Right lobe of liver (tissue), 6 donors: ENCODE measurements around the gene NSRP1. TPM values are rescaled to one million over a fixed set of nuclear protein-coding genes. Genes with fewer than 3 reads are reported as not detected.

Experiments
- ATAC-seq, 4 donors: fragments of 200-7000 bp; cut with Tn5 transposase; one replicate each; pipeline ENCODE4 v1.9.1; 2020; ENCODE audit warnings: mild to moderate bottlenecking in 4 of 4, moderate library complexity in 4 of 4
- DNase-seq, 3 donors: peaks; one replicate each; pipeline ENCODE4 v3.0.0-alpha.2; 2020
- H3K27ac ChIP-seq, 3 donors: fragments of 200-600 bp; one replicate each; pipeline ENCODE4 v1.8.0; 2022
- H3K27me3 ChIP-seq, 2 donors: fragments of 200-600 bp; one replicate each; pipeline ENCODE4 v1.8.0; 2022
- H3K36me3 ChIP-seq, 4 donors: fragments of 200-600 bp; sonication (generic) in 1 of 4; one replicate each; pipeline versions ENCODE4 v1.5.1 to v1.8.0; 2017 to 2022; ENCODE audit warnings: control low read depth in 1 of 4
- H3K4me1 ChIP-seq, 4 donors: fragments of 200-600 bp; sonication (generic) in 1 of 4; one replicate each; pipeline versions ENCODE4 v1.5.1 to v1.8.0; 2017 to 2022; ENCODE audit warnings: control low read depth in 1 of 4
- H3K4me3 ChIP-seq, 3 donors: fragments of 200-600 bp; one replicate each; pipeline ENCODE4 v1.8.0; 2022
- H3K9me3 ChIP-seq, 4 donors: fragments of 200-600 bp; sonication (generic) in 1 of 4; one replicate each; pipeline versions ENCODE4 v1.5.1 to v1.8.0; 2017 to 2022; ENCODE audit warnings: control low read depth in 1 of 4
- POLR2A ChIP-seq: fragments of 450-650 bp; IDR thresholded peaks from one replicate; pipeline ENCODE4 v1.6.1; 2017; ENCODE audit warnings: antibody characterized with exemption, mild to moderate bottlenecking
- WGBS: methylation state at CpG from one replicate; pipeline ENCODE4 v1.1.6; 2018; ENCODE audit warnings: low coverage, low lambda C conversion rate; ENCODE audit not compliant: insufficient coverage; ENCODE audit errors: missing lambda C conversion rate; 5-methylcytosine and 5-hydroxymethylcytosine counted together
- intact Hi-C, 2 donors: fragments of 100-400 bp; cut with DNase I; formaldehyde crosslinking; loops; one replicate each; pipeline versions ENCODE4 v1.11.2 to v1.14.1; 2022
- total RNA-seq, 6 experiments: library from RNA; depleted of rRNA in 2 of 6; stranded (reverse); fragments of >200 nt in 2 of 6; fragmentation: NEBNext Ultra II Directional in 3 of 6; extraction: Animal tissue kit (Norgen Biotek cat#: 25700) in 3 of 6; gene quantifications; one replicate each; pipeline versions ENCODE4 v1.1.0 to v1.2.4, GENCODE V29; 2016 to 2023
- TF ChIP-seq, protein P1 (sequence below), 4 donors: fragments of 200-600 bp in 3 of 4; fragments of 450-650 bp in 1 of 4; IDR thresholded peaks; one replicate each; pipeline versions ENCODE4 v1.5.1 to v1.8.0; 2016 to 2022; ENCODE audit warnings: antibody characterized with exemption in 4 of 4, mild to moderate bottlenecking in 2 of 4
- donor health status: DM: no; HTN: yes; CAD: no.
- donor health status: DM: no; HTN: no; CAD: no.
- donor health status: DM: no; HTN: no; CAD: no.
- donor health status: DM: no; HTN: yes; CAD: no.
- donor health status: DM: no; HTN: yes; CAD: no.

NSRP1 gene
- total RNA-seq, 6 experiments from 2014 or later: 5.8 to 11.7 (median 8.1) TPM

DNA sequence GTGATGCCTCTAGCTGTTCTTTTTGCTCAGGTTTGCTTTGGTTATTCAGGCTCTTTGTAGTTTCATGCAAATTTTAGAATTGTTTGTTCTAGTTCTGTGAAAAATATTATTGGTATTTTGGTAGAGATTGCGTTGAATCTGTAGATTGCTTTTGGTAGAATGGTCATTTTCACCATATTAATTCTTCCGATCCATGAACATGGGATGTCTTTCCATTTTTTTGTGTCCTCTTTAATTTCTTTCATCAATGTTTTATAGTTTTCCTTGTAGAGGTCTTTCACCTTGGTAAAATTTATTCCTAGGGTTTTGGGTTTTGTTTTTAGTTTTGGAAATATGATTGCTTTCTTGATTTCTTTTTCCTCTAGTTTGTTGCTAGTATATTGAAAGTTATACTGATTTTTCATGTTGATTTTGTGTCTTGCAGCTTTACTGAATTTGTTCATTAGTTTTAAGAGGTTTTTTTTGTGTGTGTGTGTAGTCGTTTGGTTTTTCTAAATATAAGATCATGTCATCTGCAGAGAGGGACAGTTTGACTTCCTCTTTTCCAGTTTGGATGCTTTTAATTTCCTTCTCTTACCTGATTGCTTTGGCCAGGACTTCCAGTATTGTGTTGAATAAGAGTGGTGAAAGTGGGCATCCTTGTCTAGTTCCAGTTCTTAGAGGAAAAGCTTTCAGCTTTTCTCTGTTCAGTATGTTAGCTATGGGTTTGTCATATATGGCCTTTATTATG is 42.4 kb downstream of the NSRP1 start:
- no peak for TF ChIP-seq POLR2A
- TF ChIP-seq, protein P1, sequence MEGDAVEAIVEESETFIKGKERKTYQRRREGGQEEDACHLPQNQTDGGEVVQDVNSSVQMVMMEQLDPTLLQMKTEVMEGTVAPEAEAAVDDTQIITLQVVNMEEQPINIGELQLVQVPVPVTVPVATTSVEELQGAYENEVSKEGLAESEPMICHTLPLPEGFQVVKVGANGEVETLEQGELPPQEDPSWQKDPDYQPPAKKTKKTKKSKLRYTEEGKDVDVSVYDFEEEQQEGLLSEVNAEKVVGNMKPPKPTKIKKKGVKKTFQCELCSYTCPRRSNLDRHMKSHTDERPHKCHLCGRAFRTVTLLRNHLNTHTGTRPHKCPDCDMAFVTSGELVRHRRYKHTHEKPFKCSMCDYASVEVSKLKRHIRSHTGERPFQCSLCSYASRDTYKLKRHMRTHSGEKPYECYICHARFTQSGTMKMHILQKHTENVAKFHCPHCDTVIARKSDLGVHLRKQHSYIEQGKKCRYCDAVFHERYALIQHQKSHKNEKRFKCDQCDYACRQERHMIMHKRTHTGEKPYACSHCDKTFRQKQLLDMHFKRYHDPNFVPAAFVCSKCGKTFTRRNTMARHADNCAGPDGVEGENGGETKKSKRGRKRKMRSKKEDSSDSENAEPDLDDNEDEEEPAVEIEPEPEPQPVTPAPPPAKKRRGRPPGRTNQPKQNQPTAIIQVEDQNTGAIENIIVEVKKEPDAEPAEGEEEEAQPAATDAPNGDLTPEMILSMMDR (IDR thresholded peaks at IDR 0.05): no peak
- WGBS: 90% methylated on average over 3 of the region's 3 CpGs
- Histone ChIP-seq H3K36me3 (no peaks in the 10 kb centered on the region), H3K4me1 (peaks cover 0 to 18% (median 5%) of the 10 kb centered on the region in 4 donors), H3K4me3 (no peak overlapping the region), H3K27ac (no peak overlapping the region), H3K27me3 (no peaks in the 10 kb centered on the region), H3K9me3 (no peaks in the 10 kb centered on the region)
- ATAC-seq: no peak
- intact Hi-C loops: no loop called here
- no peak for DNase-seq

DNA sequence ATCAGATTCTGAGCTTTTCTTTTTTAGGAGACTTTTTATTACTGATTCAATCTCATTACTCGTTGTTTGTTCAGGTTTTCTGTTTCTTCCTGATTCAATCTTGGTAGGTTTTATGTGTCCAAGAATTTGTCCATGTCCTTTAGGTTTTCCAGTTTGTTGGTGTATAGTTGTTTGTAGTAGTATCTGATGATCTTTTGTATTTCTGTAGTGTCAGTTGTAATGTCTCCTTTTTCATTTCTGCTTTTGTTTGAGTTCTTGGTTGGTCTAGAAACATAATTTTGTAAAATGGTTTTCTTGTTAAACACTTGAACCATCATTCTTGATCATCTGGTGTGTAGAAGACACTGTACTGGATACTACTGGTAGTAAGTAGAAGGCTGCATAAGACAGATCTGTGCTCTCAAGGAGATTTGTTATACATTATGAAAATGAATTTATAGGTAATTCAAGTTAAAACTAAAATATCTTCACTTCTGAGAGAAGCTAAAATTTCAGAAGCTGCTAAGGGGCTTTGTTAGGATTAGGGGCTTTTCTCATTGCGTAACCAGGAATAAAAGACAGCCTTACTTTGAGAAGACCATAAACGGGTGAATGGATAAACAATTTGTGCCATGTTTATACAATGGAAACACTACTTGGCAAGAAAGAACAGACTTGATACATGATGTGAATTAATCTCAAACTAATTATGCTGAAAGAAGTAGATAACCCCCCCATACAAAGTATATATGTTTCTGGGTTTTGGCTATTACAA is 44.0 kb downstream of the NSRP1 start:
- no peak for DNase-seq
- no peak overlapping the region for H3K4me3 ChIP-seq
- H3K27ac ChIP-seq: no peak overlapping the region
- intact Hi-C loops: no loop called here
- no peak for TF ChIP-seq POLR2A
- TF ChIP-seq, protein P1 (IDR thresholded peaks at IDR 0.05): no peak
- no peaks in the 10 kb centered on the region for H3K9me3 ChIP-seq
- H3K36me3 ChIP-seq: no peaks in the 10 kb centered on the region
- H3K4me1 ChIP-seq: peaks cover 0 to 18% (median 5%) of the 10 kb centered on the region in 4 donors
- 75% methylated on average over 3 of the region's 3 CpGs for WGBS
- ATAC-seq: no peak
- H3K27me3 ChIP-seq: no peaks in the 10 kb centered on the region

DNA sequence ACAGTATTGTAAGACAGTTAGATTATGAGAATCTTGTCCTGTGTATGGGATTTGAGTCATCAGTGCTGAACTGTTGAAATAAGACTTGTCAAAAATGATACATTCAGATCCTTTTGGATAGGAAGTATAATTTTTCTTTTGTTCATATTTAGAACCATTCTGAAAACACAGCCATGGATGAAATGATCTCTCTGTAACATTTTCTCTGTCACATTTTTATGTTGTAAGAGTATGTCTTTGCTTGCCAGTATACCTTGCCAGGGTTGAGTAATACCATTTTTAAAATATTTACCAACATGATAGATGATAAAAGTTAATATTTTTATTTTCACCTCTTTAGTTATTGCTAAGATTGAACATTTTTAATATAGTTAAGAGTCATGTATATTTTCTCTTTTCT is 45.0 kb downstream of the NSRP1 start:
- Histone ChIP-seq H3K27ac (no peak overlapping the region), H3K9me3 (no peaks in the 10 kb centered on the region), H3K36me3 (no peaks in the 10 kb centered on the region), H3K4me1 (peaks cover 0 to 18% (median 5%) of the 10 kb centered on the region in 4 donors), H3K27me3 (no peaks in the 10 kb centered on the region), H3K4me3 (no peak overlapping the region)
- ATAC-seq (peak in 3 of 4 donors; percentile 52 to 58 (median 55)), DNase-seq (no peak)
- intact Hi-C loops: no loop called here
- TF ChIP-seq, protein P1 (IDR thresholded peaks at IDR 0.05): no peak
- no peak for TF ChIP-seq POLR2A

DNA sequence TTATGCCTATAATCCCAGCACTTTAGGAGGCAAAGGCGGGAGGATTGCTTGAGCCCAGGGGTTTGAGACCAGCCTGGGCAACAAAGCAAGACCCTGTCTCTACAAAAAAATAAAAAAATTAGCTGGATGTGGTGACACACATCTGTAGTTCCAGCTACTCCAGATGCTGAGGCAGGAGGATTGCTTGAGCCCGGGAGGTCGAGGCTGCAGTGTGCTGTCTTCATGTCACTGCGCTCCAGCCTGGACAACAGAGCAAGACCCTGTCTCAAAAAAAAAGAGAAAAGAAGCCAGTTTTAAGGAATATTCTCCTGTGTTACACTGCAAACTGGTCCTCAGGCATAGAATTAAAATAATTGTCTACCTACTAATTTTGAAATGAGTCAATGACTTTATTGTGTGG is 47.9 kb downstream of the NSRP1 start:
- 94% methylated on average over 4 of the region's 4 CpGs for WGBS
- Histone ChIP-seq H3K4me1 (peaks cover 0 to 18% (median 5%) of the 10 kb centered on the region in 4 donors), H3K4me3 (no peak overlapping the region), H3K9me3 (no peaks in the 10 kb centered on the region), H3K36me3 (no peaks in the 10 kb centered on the region), H3K27me3 (no peaks in the 10 kb centered on the region), H3K27ac (no peak overlapping the region)
- TF ChIP-seq, protein P1 (IDR thresholded peaks at IDR 0.05): no peak
- no peak for TF ChIP-seq POLR2A
- no peak for ATAC-seq
- DNase-seq: no peak
- intact Hi-C loops: no loop called here
